Breast epithelium (tissue), 3 donors: ENCODE results near the gene PLEKHG4B.

Experiments used
- CTCF ChIP-seq, 3 donors: fragments of 450-650 bp; IDR thresholded peaks; one replicate each; pipeline ENCODE4 v1.5.1; 2016 to 2017; ENCODE audit warnings: antibody characterized with exemption in 3 of 3, mild to moderate bottlenecking in 3 of 3, moderate library complexity in 3 of 3
- POLR2A ChIP-seq: fragments of 450-650 bp; IDR thresholded peaks from one replicate; pipeline ENCODE4 v1.6.1; 2016; ENCODE audit warnings: antibody characterized with exemption, mild to moderate bottlenecking, moderate library complexity

- TF ChIP-seq CTCF (IDR thresholded peaks at IDR 0.05) (no peak), POLR2A (no peak)
These were observed 44.9 kb downstream of the PLEKHG4B start for GRCh38 chr5:136901-137300.
